B cell (primary cell): ENCODE data around the gene CHIC2. TPM values are rescaled to one million over a fixed set of nuclear protein-coding genes. Genes with fewer than 3 reads are reported as not detected.

ENCODE experiments used
- ATAC-seq: fragments of 200-7000 bp; cut with Tn5 transposase; one replicate; pipeline ENCODE4 v1.10.0; 2021; ENCODE audit warnings: low read depth, mild to moderate bottlenecking, moderate number of reproducible peaks, moderate library complexity
- CTCF ChIA-PET: fragments of 350-600 bp; sonication (Branson Sonifier 250); formaldehyde crosslinking; loops from one replicate; lab custom pipeline; 2021; ENCODE audit warnings: antibody characterized with exemption, inconsistent platforms; lab: Charles Lee
- POLR2A ChIA-PET: fragments of 350-600 bp; sonication (Branson Sonifier 250); formaldehyde crosslinking; loops from one replicate; lab custom pipeline; 2021; ENCODE audit warnings: antibody characterized with exemption; lab: Charles Lee
- DNase-seq: peaks from one replicate; pipeline ENCODE4 v3.0.0; 2013
- H2AFZ ChIP-seq: 2 replicates; pipeline ENCODE4 v1.6.1; 2012; ENCODE audit warnings: mild to moderate bottlenecking, low read depth, low read length; ENCODE audit not compliant: insufficient read depth, poor library complexity, severe bottlenecking
- H3K27ac ChIP-seq, 2 donors: 1 replicate in 1 of 2; 2 replicates in 1 of 2; pipeline ENCODE4 v1.5.1; 2012 to 2013; ENCODE audit warnings: low read length in 2 of 2, mild to moderate bottlenecking in 2 of 2, moderate library complexity in 1 of 2
- H3K27me3 ChIP-seq, 4 experiments: fragments of 200-600 bp in 1 of 4; sonication (generic) in 1 of 4; replicated peaks in 1 of 4; 1 replicate in 2 of 4; 2 replicates in 2 of 4; pipeline versions ENCODE4 v1.6.1 to v1.7.0; 2013 to 2016; ENCODE audit warnings: low read length in 3 of 4, mild to moderate bottlenecking in 2 of 4, mixed read lengths in 1 of 4, moderate library complexity in 1 of 4; ENCODE audit not compliant: insufficient read depth in 4 of 4, control insufficient read depth in 3 of 4; ENCODE audit errors: control extremely low read depth in 1 of 4
- H3K36me3 ChIP-seq, 2 experiments: replicated peaks in 1 of 2; 1 replicate in 1 of 2; 2 replicates in 1 of 2; pipeline versions ENCODE4 v1.6.1 to v1.7.1; 2013; ENCODE audit warnings: low read length in 1 of 2; ENCODE audit not compliant: insufficient read depth in 2 of 2, control insufficient read depth in 1 of 2; ENCODE audit errors: control extremely low read depth in 1 of 2, extremely low read depth in 1 of 2
- H3K4me1 ChIP-seq, 2 donors: fragments of 200-600 bp in 1 of 2; sonication (generic) in 1 of 2; 1 replicate in 1 of 2; 2 replicates in 1 of 2; pipeline versions ENCODE4 v1.5.1 to v1.6.1; 2013 to 2017; ENCODE audit warnings: low read length in 2 of 2; ENCODE audit not compliant: control insufficient read depth in 2 of 2, insufficient read depth in 2 of 2
- H3K4me2 ChIP-seq: replicated peaks from 2 replicates; pipeline ENCODE3; 2012; ENCODE audit warnings: mild to moderate bottlenecking, low read depth, low read length; ENCODE audit not compliant: poor library complexity, severe bottlenecking
- H3K4me3 ChIP-seq, 5 experiments: fragments of 200-600 bp in 1 of 5; sonication (generic) in 1 of 5; 1 replicate in 3 of 5; 2 replicates in 2 of 5; pipeline versions ENCODE4 v1.5.1 to v1.7.0; 2011 to 2016; ENCODE audit warnings: low read length in 4 of 5, mild to moderate bottlenecking in 4 of 5, low read depth in 2 of 5, control low read depth in 1 of 5, moderate library complexity in 1 of 5; ENCODE audit not compliant: insufficient read depth in 1 of 5; ENCODE audit errors: control extremely low read depth in 1 of 5, extremely low read depth in 1 of 5
- H3K79me2 ChIP-seq: fragments of 200-600 bp; sonication (generic); one replicate; pipeline ENCODE4 v1.6.0; 2016; ENCODE audit warnings: low read length; ENCODE audit not compliant: control insufficient read depth, insufficient read depth
- H3K9ac ChIP-seq: fragments of 200-600 bp; sonication (generic); 2 replicates; pipeline ENCODE4 v1.6.1; 2017; ENCODE audit warnings: mild to moderate bottlenecking, low read length, moderate library complexity
- H3K9me3 ChIP-seq, 3 donors: one replicate each; pipeline versions ENCODE4 v1.6.1 to v1.7.1; 2013; ENCODE audit warnings: low read length in 2 of 3; ENCODE audit not compliant: control insufficient read depth in 2 of 3, insufficient read depth in 1 of 3; ENCODE audit errors: control extremely low read depth in 1 of 3
- H4K20me1 ChIP-seq: 2 replicates; pipeline ENCODE4 v1.6.0; 2012; ENCODE audit warnings: mild to moderate bottlenecking, low read length; ENCODE audit not compliant: insufficient read depth, control insufficient read depth, poor library complexity, severe bottlenecking
- H3K27ac Mint-ChIP-seq: one replicate; pipeline ENCODE4 v1.8.0; 2021; ENCODE audit warnings: mixed read lengths
- H3K27me3 Mint-ChIP-seq: one replicate; pipeline ENCODE4 v1.8.0; 2021; ENCODE audit warnings: mixed read lengths
- H3K4me1 Mint-ChIP-seq: one replicate; pipeline ENCODE4 v1.8.0; 2021; ENCODE audit warnings: mixed read lengths
- H3K4me3 Mint-ChIP-seq: one replicate; pipeline ENCODE4 v1.8.0; 2021; ENCODE audit warnings: mixed read lengths
- H3K9me3 Mint-ChIP-seq: one replicate; pipeline ENCODE4 v1.8.0; 2022; ENCODE audit warnings: mixed read lengths; ENCODE audit not compliant: insufficient read depth
- EZH2 ChIP-seq: IDR thresholded peaks from 2 replicates; pipeline ENCODE4 v1.6.1; 2012; ENCODE audit warnings: borderline replicate concordance, low read depth, mild to moderate bottlenecking, moderate library complexity, low read length; ENCODE audit not compliant: insufficient read depth, poor library complexity, severe bottlenecking
- WGBS: methylation state at CpG from one replicate; pipeline ENCODE4 v1.1.5; 2013; ENCODE audit warnings: missing lambda C conversion rate; ENCODE audit not compliant: insufficient coverage; 5-methylcytosine and 5-hydroxymethylcytosine counted together
- intact Hi-C: fragments of 100-400 bp; cut with micrococcal nuclease; formaldehyde crosslinking; loops from one replicate; pipeline ENCODE4 v1.10.0; 2022
- polyA plus RNA-seq: library from polyadenylated mRNA; depleted of rRNA; stranded (reverse); fragments of >200 nt; gene quantifications from 2 replicates; pipeline ENCODE4 v1.2.3, GENCODE V29; 2012
- total RNA-seq, 2 donors: library from RNA; stranded (reverse); fragments of 120-200 nt in 1 of 2; gene quantifications; 1 replicate in 1 of 2; 2 replicates in 1 of 2; pipeline versions ENCODE4 v1.2.3 to v1.2.4, GENCODE V29; 2013 to 2022
- TF ChIP-seq, protein P1 (sequence below): fragments of 200-600 bp; IDR thresholded peaks from one replicate; pipeline ENCODE4 v1.8.0; 2022; ENCODE audit warnings: antibody characterized with exemption, mild to moderate bottlenecking

Gene CHIC2
- total and polyA plus RNA-seq, 2 donors (not counting 1 experiment from before 2014, with no cell fraction given) = 20.2 to 37.7 TPM

DNA sequence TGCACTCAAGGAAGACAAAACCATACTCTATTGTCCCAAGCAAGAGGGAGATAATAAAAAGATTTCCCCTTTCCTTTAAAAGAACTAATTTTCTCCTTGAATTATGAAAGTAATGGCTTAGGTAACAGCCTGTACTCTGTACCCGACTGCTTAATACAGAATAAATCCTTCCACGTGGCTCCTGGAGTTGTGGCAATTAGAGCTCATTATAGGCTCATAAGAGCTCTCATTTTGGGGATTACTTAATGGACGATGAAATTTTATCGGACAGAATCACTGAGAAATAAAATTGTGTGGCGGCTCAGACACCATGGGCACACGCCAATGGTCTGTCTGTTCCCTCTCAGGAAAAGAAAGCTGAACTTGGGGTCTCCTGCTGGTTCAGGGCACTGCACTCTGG is 32.7 kb upstream of the CHIC2 start:
- CTCF ChIA-PET = interaction anchor here (2.0 kb wide), 1 partner anchor 137 kb away, joined by 6 read pairs; no protein-coding TSS in a partner anchor
- Histone ChIP-seq H3K9ac (no peak overlapping the region), H3K4me1 (peaks cover 53 to 57% of the 10 kb centered on the region in 2 donors), H3K9me3 (peaks cover 0 to 39% (median 0%) of the 10 kb centered on the region in 3 donors), H3K36me3 (no peaks in the 10 kb centered on the region), H3K27me3 (peaks cover 0 to 97% (median 81%) of the 10 kb centered on the region in 4 experiments), H2AFZ (no peak overlapping the region), H3K27ac (no peak overlapping the region), H3K79me2 (no peaks in the 10 kb centered on the region), H3K4me2 (no peak overlapping the region), H4K20me1 (no peaks in the 10 kb centered on the region), H3K4me3 (no peak overlapping the region)
- TF ChIP-seq EZH2 = no peak
- TF ChIP-seq, protein P1, sequence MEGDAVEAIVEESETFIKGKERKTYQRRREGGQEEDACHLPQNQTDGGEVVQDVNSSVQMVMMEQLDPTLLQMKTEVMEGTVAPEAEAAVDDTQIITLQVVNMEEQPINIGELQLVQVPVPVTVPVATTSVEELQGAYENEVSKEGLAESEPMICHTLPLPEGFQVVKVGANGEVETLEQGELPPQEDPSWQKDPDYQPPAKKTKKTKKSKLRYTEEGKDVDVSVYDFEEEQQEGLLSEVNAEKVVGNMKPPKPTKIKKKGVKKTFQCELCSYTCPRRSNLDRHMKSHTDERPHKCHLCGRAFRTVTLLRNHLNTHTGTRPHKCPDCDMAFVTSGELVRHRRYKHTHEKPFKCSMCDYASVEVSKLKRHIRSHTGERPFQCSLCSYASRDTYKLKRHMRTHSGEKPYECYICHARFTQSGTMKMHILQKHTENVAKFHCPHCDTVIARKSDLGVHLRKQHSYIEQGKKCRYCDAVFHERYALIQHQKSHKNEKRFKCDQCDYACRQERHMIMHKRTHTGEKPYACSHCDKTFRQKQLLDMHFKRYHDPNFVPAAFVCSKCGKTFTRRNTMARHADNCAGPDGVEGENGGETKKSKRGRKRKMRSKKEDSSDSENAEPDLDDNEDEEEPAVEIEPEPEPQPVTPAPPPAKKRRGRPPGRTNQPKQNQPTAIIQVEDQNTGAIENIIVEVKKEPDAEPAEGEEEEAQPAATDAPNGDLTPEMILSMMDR = no peak
- WGBS = 61% methylated on average over 4 of the region's 6 CpGs
- POLR2A ChIA-PET = no interaction called here
- ATAC-seq (no peak), DNase-seq (no peak)
- H3K27me3 Mint-ChIP-seq = peaks cover 86% of the 10 kb centered on the region
- no peak overlapping the region for H3K4me3 Mint-ChIP-seq
- H3K27ac Mint-ChIP-seq = no peak overlapping the region
- intact Hi-C loops = no loop called here
- H3K4me1 Mint-ChIP-seq = peaks cover 51% of the 10 kb centered on the region
- H3K9me3 Mint-ChIP-seq = peaks cover 3% of the 10 kb centered on the region

DNA sequence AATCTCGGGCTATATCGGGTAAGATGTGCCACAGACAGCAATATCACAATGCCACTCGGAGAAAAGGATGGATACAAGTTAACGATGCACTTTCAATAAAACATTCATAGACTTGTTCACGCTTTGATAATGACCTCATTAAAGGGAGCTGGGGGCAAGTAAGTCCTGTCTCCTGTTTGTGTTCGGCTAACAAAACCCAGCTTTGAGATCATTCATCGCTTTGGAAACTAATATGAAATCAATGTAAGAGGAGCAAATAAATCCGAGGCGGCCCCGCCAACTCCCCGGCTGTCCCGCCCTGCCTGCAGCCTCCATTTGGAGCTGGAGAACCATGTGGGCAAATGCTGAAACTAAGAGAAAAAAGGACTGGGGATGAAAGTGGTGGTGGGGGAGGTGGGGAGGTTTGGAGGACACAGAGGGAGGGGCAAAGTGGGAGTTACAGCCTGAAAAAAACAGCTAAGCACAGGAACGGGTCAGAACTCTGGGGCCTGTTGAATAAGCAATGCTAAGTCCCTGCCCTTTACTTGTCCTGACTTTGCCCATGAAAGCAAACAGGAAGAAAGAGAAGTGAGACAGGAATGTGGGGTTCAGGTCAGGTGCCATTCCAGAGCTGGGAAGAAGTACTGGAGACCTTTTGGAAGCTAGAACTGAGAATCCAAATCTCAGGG is 32.0 kb upstream of the CHIC2 start:
- ATAC-seq = no peak
- Mint-ChIP-seq H3K4me1 (peaks cover 53% of the 10 kb centered on the region), H3K27me3 (peaks cover 85% of the 10 kb centered on the region), H3K9me3 (peaks cover 3% of the 10 kb centered on the region), H3K4me3 (no peak overlapping the region), H3K27ac (no peak overlapping the region)
- TF ChIP-seq EZH2 = no peak
- TF ChIP-seq, protein P1 = no peak
- Histone ChIP-seq H3K36me3 (no peaks in the 10 kb centered on the region), H3K4me1 (peaks cover 53 to 57% of the 10 kb centered on the region in 2 donors), H3K9me3 (peaks cover 0 to 36% (median 0%) of the 10 kb centered on the region in 3 donors), H3K79me2 (no peaks in the 10 kb centered on the region), H3K4me2 (no peak overlapping the region), H4K20me1 (no peaks in the 10 kb centered on the region), H3K27ac (no peak overlapping the region), H3K9ac (no peak overlapping the region), H3K27me3 (peaks cover 0 to 97% (median 78%) of the 10 kb centered on the region in 4 experiments), H3K4me3 (no peak overlapping the region), H2AFZ (no peak overlapping the region)
- intact Hi-C loops = no loop called here
- CTCF ChIA-PET = interaction anchor here (0.7 to 2.0 kb wide), 3 partner anchors 137 to 388 kb away, joined by 3 to 6 read pairs (median 3); no protein-coding TSS in a partner anchor
- POLR2A ChIA-PET = no interaction called here
- DNase-seq = no peak
- 39% methylated on average over 10 of the region's 13 CpGs for WGBS
